HepG2 (cell line): ENCODE results near the gene ZFAND3. TPM values are rescaled to one million over a fixed set of nuclear protein-coding genes. Genes with fewer than 3 reads are reported as not detected.

Experiments used
- ARNT2 ChIP-seq: sonication (generic); formaldehyde crosslinking; IDR thresholded peaks from 2 replicates; pipeline ENCODE4 v1.8.0; 2022; ENCODE audit warnings: mild to moderate bottlenecking, low read depth, missing genetic modification reagents, moderate library complexity
- DR1 ChIP-seq: sonication (generic); formaldehyde crosslinking; IDR thresholded peaks from 2 replicates; pipeline ENCODE4 v1.8.0; 2021; ENCODE audit warnings: mild to moderate bottlenecking, missing genetic modification reagents, inconsistent platforms
- FOXP1 ChIP-seq, 2 experiments: fragments of 450-650 bp in 1 of 2; IDR thresholded peaks; 2 replicates each; pipeline ENCODE4 v1.6.1; 2017 to 2018; ENCODE audit warnings: antibody characterized with exemption in 1 of 2
- HNRNPUL1 ChIP-seq: fragments of 200-400 bp; formaldehyde crosslinking; IDR thresholded peaks from 2 replicates; pipeline ENCODE4 v1.6.1; 2017; ENCODE audit warnings: low read depth, mild to moderate bottlenecking, low read length, moderate library complexity
- KLF9 ChIP-seq: IDR thresholded peaks from 2 replicates; pipeline ENCODE4 v1.6.1; 2016; ENCODE audit warnings: low read depth
- LCORL ChIP-seq, 2 experiments: fragments of 450-650 bp in 1 of 2; sonication (generic) in 1 of 2; formaldehyde crosslinking in 1 of 2; IDR thresholded peaks; 2 replicates each; pipeline versions ENCODE4 v1.5.0 to v1.6.1; 2017 to 2020; ENCODE audit warnings: antibody characterized with exemption in 1 of 2, missing genetic modification reagents in 1 of 2
- MBD4 ChIP-seq: IDR thresholded peaks from 2 replicates; pipeline ENCODE4 v1.6.1; 2012; ENCODE audit warnings: low read length, inconsistent platforms, borderline replicate concordance
- MYNN ChIP-seq: sonication (generic); formaldehyde crosslinking; IDR thresholded peaks from 2 replicates; pipeline ENCODE4 v1.4.0; 2020; ENCODE audit warnings: mild to moderate bottlenecking, low read depth, missing genetic modification reagents
- RCOR2 ChIP-seq: IDR thresholded peaks from 2 replicates; pipeline ENCODE4 v1.6.1; 2016; ENCODE audit warnings: missing biosample characterization, missing genetic modification reagents
- ZBTB20 ChIP-seq: sonication (generic); formaldehyde crosslinking; IDR thresholded peaks from 2 replicates; pipeline ENCODE4 v1.8.1; 2023; ENCODE audit warnings: missing genetic modification reagents, low read depth, mild to moderate bottlenecking, borderline replicate concordance
- ZNF33B ChIP-seq: sonication (generic); formaldehyde crosslinking; IDR thresholded peaks from 2 replicates; pipeline ENCODE4 v1.5.1; 2020; ENCODE audit warnings: mild to moderate bottlenecking, missing genetic modification reagents
- ZNF878 ChIP-seq: sonication (generic); formaldehyde crosslinking; IDR thresholded peaks from 2 replicates; pipeline ENCODE4 v1.8.1; 2023; ENCODE audit warnings: mild to moderate bottlenecking, missing genetic modification reagents, moderate library complexity
- polyA plus RNA-seq, 8 experiments: library from polyadenylated mRNA; depleted of rRNA in 3 of 8; stranded (reverse) in 7 of 8; unstranded in 1 of 8; fragments of >200 nt; fragmentation: Illumina TruSeq in 4 of 8; extraction: Trizol in 4 of 8; gene quantifications; 2 replicates each; pipeline versions ENCODE4 v1.2.1 to v1.2.3, GENCODE V29; 2011 to 2016; ENCODE audit warnings: low read depth in 4 of 8, missing spikeins in 1 of 8, mixed read lengths in 1 of 8; ENCODE audit not compliant: insufficient read depth in 1 of 8
- total RNA-seq, 5 experiments: library from RNA; depleted of rRNA; stranded (reverse); fragments of >200 nt; fragmentation: Illumina TruSeq; extraction: Trizol; gene quantifications; 2 replicates each; pipeline ENCODE4 v1.2.3, GENCODE V29; 2016; ENCODE audit warnings: low read depth in 1 of 5
- TF ChIP-seq, protein P1 (sequence below): IDR thresholded peaks from 2 replicates; pipeline ENCODE4 v1.4.0; 2020; ENCODE audit warnings: mild to moderate bottlenecking, missing genetic modification reagents
- TF ChIP-seq, protein P2 (sequence below): sonication (generic); formaldehyde crosslinking; IDR thresholded peaks from 2 replicates; pipeline ENCODE4 v1.5.0; 2020; ENCODE audit warnings: missing genetic modification reagents, mild to moderate bottlenecking, borderline replicate concordance
- TF ChIP-seq, protein P3 (sequence below): sonication (generic); formaldehyde crosslinking; IDR thresholded peaks from 2 replicates; pipeline ENCODE4 v1.4.0; 2020; ENCODE audit warnings: missing genetic modification reagents
- TF ChIP-seq, protein P4 (sequence below): sonication (generic); formaldehyde crosslinking; IDR thresholded peaks from 2 replicates; pipeline ENCODE4 v1.4.0; 2020; ENCODE audit warnings: missing genetic modification reagents, mild to moderate bottlenecking, borderline replicate concordance
- TF ChIP-seq, protein P5 (sequence below): sonication (generic); formaldehyde crosslinking; IDR thresholded peaks from 2 replicates; pipeline ENCODE4 v1.5.0; 2020; ENCODE audit warnings: missing genetic modification reagents

The ZFAND3 gene
- total and polyA plus RNA-seq, 2 of the 13 experiments (the other 11 are each of a cell fraction or from before 2014, with no cell fraction given) = 16.4 to 17.1 TPM

DNA sequence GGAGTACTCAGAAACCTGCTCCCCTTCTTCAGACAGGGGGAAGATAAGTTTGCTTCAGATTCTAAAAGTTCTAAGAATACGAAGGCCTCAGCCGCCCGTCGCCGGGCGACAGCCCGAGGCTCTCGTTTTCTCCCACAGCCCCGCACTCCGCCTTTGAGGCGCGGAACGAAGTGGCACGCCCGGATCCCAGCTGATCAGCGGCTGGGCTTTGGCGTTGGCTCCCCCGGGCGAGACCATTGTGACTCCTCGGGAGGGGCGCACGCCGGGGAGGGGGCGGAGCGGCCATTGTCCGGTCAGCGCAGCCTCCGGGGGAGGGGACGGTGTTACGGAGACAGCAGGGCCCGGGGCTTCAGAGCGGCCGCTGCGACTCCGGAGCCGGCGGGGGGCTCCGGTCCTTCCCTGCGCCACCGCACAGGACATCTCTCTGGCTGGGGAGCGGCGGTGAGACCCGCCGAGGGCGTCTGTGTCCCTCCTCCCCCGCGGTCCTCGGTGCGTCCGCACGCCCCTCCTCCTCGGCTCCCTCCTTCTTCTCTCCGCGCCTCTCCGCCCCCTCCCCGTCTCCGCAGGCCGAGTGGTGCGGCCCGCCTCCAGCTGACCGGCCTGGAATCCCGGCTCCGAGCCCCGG, at the start of gene ZFAND3 (continued):
- TF ChIP-seq, protein P1, sequence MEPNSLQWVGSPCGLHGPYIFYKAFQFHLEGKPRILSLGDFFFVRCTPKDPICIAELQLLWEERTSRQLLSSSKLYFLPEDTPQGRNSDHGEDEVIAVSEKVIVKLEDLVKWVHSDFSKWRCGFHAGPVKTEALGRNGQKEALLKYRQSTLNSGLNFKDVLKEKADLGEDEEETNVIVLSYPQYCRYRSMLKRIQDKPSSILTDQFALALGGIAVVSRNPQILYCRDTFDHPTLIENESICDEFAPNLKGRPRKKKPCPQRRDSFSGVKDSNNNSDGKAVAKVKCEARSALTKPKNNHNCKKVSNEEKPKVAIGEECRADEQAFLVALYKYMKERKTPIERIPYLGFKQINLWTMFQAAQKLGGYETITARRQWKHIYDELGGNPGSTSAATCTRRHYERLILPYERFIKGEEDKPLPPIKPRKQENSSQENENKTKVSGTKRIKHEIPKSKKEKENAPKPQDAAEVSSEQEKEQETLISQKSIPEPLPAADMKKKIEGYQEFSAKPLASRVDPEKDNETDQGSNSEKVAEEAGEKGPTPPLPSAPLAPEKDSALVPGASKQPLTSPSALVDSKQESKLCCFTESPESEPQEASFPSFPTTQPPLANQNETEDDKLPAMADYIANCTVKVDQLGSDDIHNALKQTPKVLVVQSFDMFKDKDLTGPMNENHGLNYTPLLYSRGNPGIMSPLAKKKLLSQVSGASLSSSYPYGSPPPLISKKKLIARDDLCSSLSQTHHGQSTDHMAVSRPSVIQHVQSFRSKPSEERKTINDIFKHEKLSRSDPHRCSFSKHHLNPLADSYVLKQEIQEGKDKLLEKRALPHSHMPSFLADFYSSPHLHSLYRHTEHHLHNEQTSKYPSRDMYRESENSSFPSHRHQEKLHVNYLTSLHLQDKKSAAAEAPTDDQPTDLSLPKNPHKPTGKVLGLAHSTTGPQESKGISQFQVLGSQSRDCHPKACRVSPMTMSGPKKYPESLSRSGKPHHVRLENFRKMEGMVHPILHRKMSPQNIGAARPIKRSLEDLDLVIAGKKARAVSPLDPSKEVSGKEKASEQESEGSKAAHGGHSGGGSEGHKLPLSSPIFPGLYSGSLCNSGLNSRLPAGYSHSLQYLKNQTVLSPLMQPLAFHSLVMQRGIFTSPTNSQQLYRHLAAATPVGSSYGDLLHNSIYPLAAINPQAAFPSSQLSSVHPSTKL (CRISPR knock-in tag) = peak; percentile 53
- no peak for TF ChIP-seq ZNF33B (CRISPR knock-in tag)
- TF ChIP-seq, protein P2, sequence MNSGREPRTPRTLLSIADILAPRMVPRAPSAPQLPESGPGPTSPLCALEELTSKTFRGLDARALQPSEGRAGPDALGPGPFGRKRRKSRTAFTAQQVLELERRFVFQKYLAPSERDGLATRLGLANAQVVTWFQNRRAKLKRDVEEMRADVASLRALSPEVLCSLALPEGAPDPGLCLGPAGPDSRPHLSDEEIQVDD (CRISPR knock-in tag) = no peak
- TF ChIP-seq LCORL (IDR thresholded peaks at IDR 0.05) = no peak
- peak; percentile 70; the same call in 1 of the 2 replicates for TF ChIP-seq LCORL (CRISPR knock-in tag; IDR thresholded peaks at IDR 0.05)
- no peak; the same call in 1 of the 2 replicates for TF ChIP-seq ZNF878 (CRISPR knock-in tag)
- TF ChIP-seq, protein P3, sequence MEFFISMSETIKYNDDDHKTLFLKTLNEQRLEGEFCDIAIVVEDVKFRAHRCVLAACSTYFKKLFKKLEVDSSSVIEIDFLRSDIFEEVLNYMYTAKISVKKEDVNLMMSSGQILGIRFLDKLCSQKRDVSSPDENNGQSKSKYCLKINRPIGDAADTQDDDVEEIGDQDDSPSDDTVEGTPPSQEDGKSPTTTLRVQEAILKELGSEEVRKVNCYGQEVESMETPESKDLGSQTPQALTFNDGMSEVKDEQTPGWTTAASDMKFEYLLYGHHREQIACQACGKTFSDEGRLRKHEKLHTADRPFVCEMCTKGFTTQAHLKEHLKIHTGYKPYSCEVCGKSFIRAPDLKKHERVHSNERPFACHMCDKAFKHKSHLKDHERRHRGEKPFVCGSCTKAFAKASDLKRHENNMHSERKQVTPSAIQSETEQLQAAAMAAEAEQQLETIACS = no peak
- TF ChIP-seq, protein P4, sequence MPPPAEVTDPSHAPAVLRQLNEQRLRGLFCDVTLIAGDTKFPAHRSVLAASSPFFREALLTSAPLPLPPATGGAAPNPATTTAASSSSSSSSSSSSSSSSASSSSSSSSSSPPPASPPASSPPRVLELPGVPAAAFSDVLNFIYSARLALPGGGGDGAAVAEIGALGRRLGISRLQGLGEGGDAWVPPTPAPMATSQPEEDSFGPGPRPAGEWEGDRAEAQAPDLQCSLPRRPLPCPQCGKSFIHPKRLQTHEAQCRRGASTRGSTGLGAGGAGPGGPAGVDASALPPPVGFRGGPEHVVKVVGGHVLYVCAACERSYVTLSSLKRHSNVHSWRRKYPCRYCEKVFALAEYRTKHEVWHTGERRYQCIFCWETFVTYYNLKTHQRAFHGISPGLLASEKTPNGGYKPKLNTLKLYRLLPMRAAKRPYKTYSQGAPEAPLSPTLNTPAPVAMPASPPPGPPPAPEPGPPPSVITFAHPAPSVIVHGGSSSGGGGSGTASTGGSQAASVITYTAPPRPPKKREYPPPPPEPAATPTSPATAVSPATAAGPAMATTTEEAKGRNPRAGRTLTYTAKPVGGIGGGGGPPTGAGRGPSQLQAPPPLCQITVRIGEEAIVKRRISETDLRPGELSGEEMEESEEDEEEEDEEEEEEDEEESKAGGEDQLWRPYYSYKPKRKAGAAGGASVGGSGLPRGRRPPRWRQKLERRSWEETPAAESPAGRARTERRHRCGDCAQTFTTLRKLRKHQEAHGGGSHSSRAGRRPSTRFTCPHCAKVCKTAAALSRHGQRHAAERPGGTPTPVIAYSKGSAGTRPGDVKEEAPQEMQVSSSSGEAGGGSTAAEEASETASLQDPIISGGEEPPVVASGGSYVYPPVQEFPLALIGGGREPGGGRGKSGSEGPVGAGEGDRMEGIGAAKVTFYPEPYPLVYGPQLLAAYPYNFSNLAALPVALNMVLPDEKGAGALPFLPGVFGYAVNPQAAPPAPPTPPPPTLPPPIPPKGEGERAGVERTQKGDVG (CRISPR knock-in tag) = no peak
- no peak for TF ChIP-seq KLF9 (CRISPR knock-in tag)
- TF ChIP-seq MBD4 = no peak
- peak; percentile 56 for TF ChIP-seq ARNT2
- TF ChIP-seq, protein P5, sequence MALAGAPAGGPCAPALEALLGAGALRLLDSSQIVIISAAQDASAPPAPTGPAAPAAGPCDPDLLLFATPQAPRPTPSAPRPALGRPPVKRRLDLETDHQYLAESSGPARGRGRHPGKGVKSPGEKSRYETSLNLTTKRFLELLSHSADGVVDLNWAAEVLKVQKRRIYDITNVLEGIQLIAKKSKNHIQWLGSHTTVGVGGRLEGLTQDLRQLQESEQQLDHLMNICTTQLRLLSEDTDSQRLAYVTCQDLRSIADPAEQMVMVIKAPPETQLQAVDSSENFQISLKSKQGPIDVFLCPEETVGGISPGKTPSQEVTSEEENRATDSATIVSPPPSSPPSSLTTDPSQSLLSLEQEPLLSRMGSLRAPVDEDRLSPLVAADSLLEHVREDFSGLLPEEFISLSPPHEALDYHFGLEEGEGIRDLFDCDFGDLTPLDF = no peak
- no peak for TF ChIP-seq FOXP1 (IDR thresholded peaks at IDR 0.05)
- peak; percentile 42; the same call in 1 of the 2 replicates for TF ChIP-seq FOXP1 (CRISPR knock-in tag; IDR thresholded peaks at IDR 0.05)
- TF ChIP-seq MYNN = peak; percentile 66; the same call in 1 of the 2 replicates
- no peak for TF ChIP-seq ZBTB20 (CRISPR knock-in tag)
- TF ChIP-seq RCOR2 (CRISPR knock-in tag) = no peak
- TF ChIP-seq HNRNPUL1 = no peak
- no peak for TF ChIP-seq DR1 (CRISPR knock-in tag)
